ENCODE results near the gene SSTR3. TPM values are rescaled to one million over a fixed set of nuclear protein-coding genes. Genes with fewer than 3 reads are reported as not detected.

Gene SSTR3
- total and polyA plus RNA-seq, 9 of the 15 experiments (the other 6 are each of a cell fraction or from before 2014, with no cell fraction given), result 0.03 TPM; not detected in 8

Small RNAs within 50 kb of the gene (small RNA-seq; reads per million reads assigned to genes)
- not detected for gene Z82188.1

Other genes starting within 250 kb of the SSTR3 start
Only the 7 nearest of the 9 such genes appear.
- 104 and 117 TPM in 2 replicates for gene MPST, start 192.7 kb downstream of the SSTR3 start, total RNA-seq (2014; rRNA removed)
- 6.7 and 8.1 TPM in 2 replicates for gene MPST, start 192.7 kb downstream of the SSTR3 start, total RNA-seq (2014; rRNA removed; fragmentation: Illumina TruSeq; extraction: Trizol)
- gene MPST, start 192.7 kb downstream of the SSTR3 start, total RNA-seq (2015; rRNA removed; fragmentation: Illumina TruSeq; extraction: Trizol), result 24.3 and 25.3 TPM in 2 replicates
- gene MPST, start 192.7 kb downstream of the SSTR3 start, total RNA-seq (2021), result 66.8 and 68.2 TPM in 2 replicates
- gene MPST, start 192.7 kb downstream of the SSTR3 start, polyA plus RNA-seq (2011; rRNA removed), result 24.8 and 34.6 TPM in 2 replicates
- 11.2 and 24.8 TPM in 2 replicates for gene MPST, start 192.7 kb downstream of the SSTR3 start, polyA plus RNA-seq (2014; fragmentation: Illumina TruSeq; extraction: Trizol)
- gene MPST, start 192.7 kb downstream of the SSTR3 start, polyA plus RNA-seq (2014; fragmentation: Nextera tagmentation; extraction: Ambion mirVana), result 1 to 10 TPM in 1 of 2 experiments, under 1 TPM in 1; 0.65 to 1.3 TPM
- gene MPST, start 192.7 kb downstream of the SSTR3 start, polyA plus RNA-seq (2014; rRNA removed), result 78.5 and 88.1 TPM in 2 replicates
- gene KCTD17, start 160.7 kb downstream of the SSTR3 start, total RNA-seq (2014; rRNA removed), result 0.41 TPM in 2 replicates
- 0.44 TPM in 1 of 2 replicates, not detected in the other for gene KCTD17, start 160.7 kb downstream of the SSTR3 start, total RNA-seq (2014; rRNA removed; fragmentation: Illumina TruSeq; extraction: Trizol)
- gene KCTD17, start 160.7 kb downstream of the SSTR3 start, total RNA-seq (2015; rRNA removed; fragmentation: Illumina TruSeq; extraction: Trizol), result 0.22 TPM in 1 of 2 replicates, not detected in the other
- 0.49 and 0.67 TPM in 2 replicates for gene KCTD17, start 160.7 kb downstream of the SSTR3 start, total RNA-seq (2021)
- gene KCTD17, start 160.7 kb downstream of the SSTR3 start, polyA plus RNA-seq (2011; rRNA removed), result 0.64 and 1.1 TPM in 2 replicates
- gene KCTD17, start 160.7 kb downstream of the SSTR3 start, polyA plus RNA-seq (2014; fragmentation: Illumina TruSeq; extraction: Trizol), result 0.21 and 0.51 TPM in 2 replicates
- not detected for gene KCTD17, start 160.7 kb downstream of the SSTR3 start, polyA plus RNA-seq (2014; fragmentation: Nextera tagmentation; extraction: Ambion mirVana)
- 0.70 and 0.90 TPM in 2 replicates for gene KCTD17, start 160.7 kb downstream of the SSTR3 start, polyA plus RNA-seq (2014; rRNA removed)
- gene TMPRSS6, start 102.8 kb downstream of the SSTR3 start, total RNA-seq (2014; rRNA removed), result not detected in 2 replicates
- gene TMPRSS6, start 102.8 kb downstream of the SSTR3 start, total RNA-seq (2014; rRNA removed; fragmentation: Illumina TruSeq; extraction: Trizol), result not detected in 2 replicates
- not detected in 2 replicates for gene TMPRSS6, start 102.8 kb downstream of the SSTR3 start, total RNA-seq (2015; rRNA removed; fragmentation: Illumina TruSeq; extraction: Trizol)
- gene TMPRSS6, start 102.8 kb downstream of the SSTR3 start, total RNA-seq (2021), result not detected in 2 replicates
- 0.03 TPM in 1 of 2 replicates, not detected in the other for gene TMPRSS6, start 102.8 kb downstream of the SSTR3 start, polyA plus RNA-seq (2011; rRNA removed)
- gene TMPRSS6, start 102.8 kb downstream of the SSTR3 start, polyA plus RNA-seq (2014; fragmentation: Illumina TruSeq; extraction: Trizol), result not detected in 2 replicates
- not detected for gene TMPRSS6, start 102.8 kb downstream of the SSTR3 start, polyA plus RNA-seq (2014; fragmentation: Nextera tagmentation; extraction: Ambion mirVana)
- not detected in 2 replicates for gene TMPRSS6, start 102.8 kb downstream of the SSTR3 start, polyA plus RNA-seq (2014; rRNA removed)
- gene IL2RB, start 62.6 kb downstream of the SSTR3 start, total RNA-seq (2014; rRNA removed), result 0.45 TPM in 1 of 2 replicates, not detected in the other
- 0.10 and 0.11 TPM in 2 replicates for gene IL2RB, start 62.6 kb downstream of the SSTR3 start, total RNA-seq (2014; rRNA removed; fragmentation: Illumina TruSeq; extraction: Trizol)
- 0.07 and 0.23 TPM in 2 replicates for gene IL2RB, start 62.6 kb downstream of the SSTR3 start, total RNA-seq (2015; rRNA removed; fragmentation: Illumina TruSeq; extraction: Trizol)
- 0.75 and 0.78 TPM in 2 replicates for gene IL2RB, start 62.6 kb downstream of the SSTR3 start, total RNA-seq (2021)
- 0.22 and 0.24 TPM in 2 replicates for gene IL2RB, start 62.6 kb downstream of the SSTR3 start, polyA plus RNA-seq (2011; rRNA removed)
- gene IL2RB, start 62.6 kb downstream of the SSTR3 start, polyA plus RNA-seq (2014; fragmentation: Illumina TruSeq; extraction: Trizol), result 0.54 and 0.66 TPM in 2 replicates
- under 1 TPM; 0.03 TPM for gene IL2RB, start 62.6 kb downstream of the SSTR3 start, polyA plus RNA-seq (2014; fragmentation: Nextera tagmentation; extraction: Ambion mirVana)
- 0.28 and 0.54 TPM in 2 replicates for gene IL2RB, start 62.6 kb downstream of the SSTR3 start, polyA plus RNA-seq (2014; rRNA removed)
- 0.18 and 0.41 TPM in 2 replicates for gene C1QTNF6, start 24.2 kb downstream of the SSTR3 start, total RNA-seq (2014; rRNA removed)
- gene C1QTNF6, start 24.2 kb downstream of the SSTR3 start, total RNA-seq (2014; rRNA removed; fragmentation: Illumina TruSeq; extraction: Trizol), result 0.54 and 0.55 TPM in 2 replicates
- gene C1QTNF6, start 24.2 kb downstream of the SSTR3 start, total RNA-seq (2015; rRNA removed; fragmentation: Illumina TruSeq; extraction: Trizol), result 0.40 and 0.53 TPM in 2 replicates
- 0.75 and 0.81 TPM in 2 replicates for gene C1QTNF6, start 24.2 kb downstream of the SSTR3 start, total RNA-seq (2021)
- 0.92 and 1.6 TPM in 2 replicates for gene C1QTNF6, start 24.2 kb downstream of the SSTR3 start, polyA plus RNA-seq (2011; rRNA removed)
- 0.68 and 1.1 TPM in 2 replicates for gene C1QTNF6, start 24.2 kb downstream of the SSTR3 start, polyA plus RNA-seq (2014; fragmentation: Illumina TruSeq; extraction: Trizol)
- gene C1QTNF6, start 24.2 kb downstream of the SSTR3 start, polyA plus RNA-seq (2014; fragmentation: Nextera tagmentation; extraction: Ambion mirVana), result under 1 TPM; 0.20 to 0.21 TPM
- 0.70 and 0.91 TPM in 2 replicates for gene C1QTNF6, start 24.2 kb downstream of the SSTR3 start, polyA plus RNA-seq (2014; rRNA removed)
- 40.4 and 59.3 TPM in 2 replicates for gene RAC2, start 31.8 kb upstream of the SSTR3 start, total RNA-seq (2014; rRNA removed)
- gene RAC2, start 31.8 kb upstream of the SSTR3 start, total RNA-seq (2014; rRNA removed; fragmentation: Illumina TruSeq; extraction: Trizol), result 18.6 and 22.7 TPM in 2 replicates
- gene RAC2, start 31.8 kb upstream of the SSTR3 start, total RNA-seq (2015; rRNA removed; fragmentation: Illumina TruSeq; extraction: Trizol), result 45.1 and 50.1 TPM in 2 replicates
- 82.8 and 95.3 TPM in 2 replicates for gene RAC2, start 31.8 kb upstream of the SSTR3 start, total RNA-seq (2021)
- gene RAC2, start 31.8 kb upstream of the SSTR3 start, polyA plus RNA-seq (2011; rRNA removed), result 43.3 and 102 TPM in 2 replicates
- 103 and 132 TPM in 2 replicates for gene RAC2, start 31.8 kb upstream of the SSTR3 start, polyA plus RNA-seq (2014; fragmentation: Illumina TruSeq; extraction: Trizol)
- gene RAC2, start 31.8 kb upstream of the SSTR3 start, polyA plus RNA-seq (2014; fragmentation: Nextera tagmentation; extraction: Ambion mirVana), result 10 to 100 TPM; 25.4 to 26.8 TPM
- gene RAC2, start 31.8 kb upstream of the SSTR3 start, polyA plus RNA-seq (2014; rRNA removed), result 49.1 and 51.0 TPM in 2 replicates
- gene CYTH4, start 70.0 kb upstream of the SSTR3 start, total RNA-seq (2014; rRNA removed), result 0.33 and 0.68 TPM in 2 replicates
- 0.10 and 0.18 TPM in 2 replicates for gene CYTH4, start 70.0 kb upstream of the SSTR3 start, total RNA-seq (2014; rRNA removed; fragmentation: Illumina TruSeq; extraction: Trizol)
- gene CYTH4, start 70.0 kb upstream of the SSTR3 start, total RNA-seq (2015; rRNA removed; fragmentation: Illumina TruSeq; extraction: Trizol), result 0.54 and 0.60 TPM in 2 replicates
- 0.58 and 0.75 TPM in 2 replicates for gene CYTH4, start 70.0 kb upstream of the SSTR3 start, total RNA-seq (2021)
- 2.0 and 2.5 TPM in 2 replicates for gene CYTH4, start 70.0 kb upstream of the SSTR3 start, polyA plus RNA-seq (2011; rRNA removed)
- 0.28 and 0.33 TPM in 2 replicates for gene CYTH4, start 70.0 kb upstream of the SSTR3 start, polyA plus RNA-seq (2014; fragmentation: Illumina TruSeq; extraction: Trizol)
- under 1 TPM in 1 of 2 experiments, not detected in 1; 0.03 TPM for gene CYTH4, start 70.0 kb upstream of the SSTR3 start, polyA plus RNA-seq (2014; fragmentation: Nextera tagmentation; extraction: Ambion mirVana)
- gene CYTH4, start 70.0 kb upstream of the SSTR3 start, polyA plus RNA-seq (2014; rRNA removed), result 0.73 and 1.1 TPM in 2 replicates

Data from K562 (cell line).